Suprapubic skin (tissue), 4 donors: ENCODE results near the gene C1orf21.

Source experiments
- CTCF ChIP-seq, 2 donors: fragments of 200-600 bp in 1 of 2; fragments of 450-650 bp in 1 of 2; sonication (generic) in 1 of 2; IDR thresholded peaks; one replicate each; pipeline ENCODE4 v1.5.1; 2016 to 2019; ENCODE audit warnings: antibody characterized with exemption in 2 of 2, mild to moderate bottlenecking in 1 of 2, moderate library complexity in 1 of 2
- POLR2A ChIP-seq, 2 donors: fragments of 450-650 bp; IDR thresholded peaks; one replicate each; pipeline ENCODE4 v1.6.1; 2017; ENCODE audit warnings: antibody characterized with exemption in 2 of 2, mild to moderate bottlenecking in 2 of 2, moderate library complexity in 2 of 2
- POLR2AphosphoS5 ChIP-seq, 3 donors: sonication (generic); formaldehyde crosslinking; IDR thresholded peaks; one replicate each; pipeline ENCODE4 v1.6.1; 2017; ENCODE audit warnings: antibody characterized with exemption in 3 of 3

GRCh38 chr1:184404727-184405027 lies 17.8 kb downstream of the C1orf21 start:
- TF ChIP-seq CTCF (IDR thresholded peaks at IDR 0.05), result no peak
- no peak for TF ChIP-seq POLR2A (IDR thresholded peaks at IDR 0.05)
- TF ChIP-seq POLR2AphosphoS5 (IDR thresholded peaks at IDR 0.05), result no peak
